ENCODE data around the gene VPS26A.
A peak's percentile ranks its signal among the peaks of the same experiment; 100 is the strongest.

Gene VPS26A

GRCh38 chr10:69145329-69145728 is 21.4 kb downstream of the VPS26A start:
- TF ChIP-seq CTCF (conservative IDR thresholded peaks at IDR 0.05; ENCODE audit: low read depth, low read length), result no peak
- no peak overlapping the region for H3K4me3 ChIP-seq (ENCODE audit: low read depth, low read length)
- DNase-seq (ENCODE audit: low read depth), result no peak

GRCh38 chr10:69145864-69146263 is 21.9 kb downstream of the VPS26A start:
- no peak for TF ChIP-seq CTCF (conservative IDR thresholded peaks at IDR 0.05; ENCODE audit: low read depth, low read length)
- no peak overlapping the region for H3K4me3 ChIP-seq (ENCODE audit: low read depth, low read length)
- no peak for DNase-seq (ENCODE audit: low read depth)

- TF ChIP-seq CTCF (conservative IDR thresholded peaks at IDR 0.05; ENCODE audit: low read depth, low read length), result no peak
- DNase-seq (ENCODE audit: low read depth), result no peak
- H3K4me3 ChIP-seq (ENCODE audit: low read depth, low read length), result no peak overlapping the region
Measured at GRCh38 chr10:69146759-69147158, 22.8 kb downstream of the VPS26A start.

GRCh38 chr10:69151984-69152383 is 28.0 kb downstream of the VPS26A start:
- no peak for TF ChIP-seq CTCF (conservative IDR thresholded peaks at IDR 0.05; ENCODE audit: low read depth, low read length)
- no peak for DNase-seq (ENCODE audit: low read depth)

GRCh38 chr10:69153227-69153626 is 29.2 kb downstream of the VPS26A start:
- no peak overlapping the region for H3K4me3 ChIP-seq (ENCODE audit: low read depth, low read length)
- DNase-seq (ENCODE audit: low read depth), result no peak
- no peak for TF ChIP-seq CTCF (conservative IDR thresholded peaks at IDR 0.05; ENCODE audit: low read depth, low read length)

More at GRCh38 chr10:69151984-69152383, 28.0 kb downstream of the VPS26A start:
- no peak overlapping the region for H3K4me3 ChIP-seq (ENCODE audit: low read depth, low read length)

- peak; percentile 32 for DNase-seq (ENCODE audit: low read depth)
Measured at GRCh38 chr10:69160809-69161241, 36.8 kb downstream of the VPS26A start.

More at GRCh38 chr10:69160809-69161241, 36.8 kb downstream of the VPS26A start:
- TF ChIP-seq CTCF (conservative IDR thresholded peaks at IDR 0.05; ENCODE audit: low read depth, low read length), result no peak
- no peak overlapping the region for H3K4me3 ChIP-seq (ENCODE audit: low read depth, low read length)
